ENCODE measurements around the gene SWT1.

GRCh38 chr1:185291652-185292051 lies 134.7 kb downstream of the SWT1 start:
- TF ChIP-seq CTCF (conservative IDR thresholded peaks at IDR 0.05; ENCODE audit: low read length) (no peak), EZH2phosphoT487 (IDR thresholded peaks at IDR 0.05; ENCODE audit: borderline replicate concordance) (no peak)

Measured in Loucy (cell line).